H9 (cell line): ENCODE data around the gene MFSD12. TPM values are rescaled to one million over a fixed set of nuclear protein-coding genes. Genes with fewer than 3 reads are reported as not detected.

Experiments used
- DNase-seq: peaks from one replicate; pipeline ENCODE4 v3.0.0-alpha.2; 2017
- H2AFZ ChIP-seq: one replicate; pipeline ENCODE4 v1.6.1; 2013; ENCODE audit warnings: mild to moderate bottlenecking, low read length, control low read depth, moderate library complexity
- H2AK5ac ChIP-seq: 2 replicates; pipeline ENCODE4 v1.6.1; 2013; ENCODE audit warnings: low read length, control low read depth, mixed read lengths; ENCODE audit not compliant: insufficient read length
- H2BK120ac ChIP-seq: one replicate; pipeline ENCODE4 v1.6.1; 2013; ENCODE audit warnings: low read depth, mild to moderate bottlenecking, low read length, control low read depth, inconsistent platforms; ENCODE audit not compliant: poor library complexity, severe bottlenecking
- H2BK12ac ChIP-seq: 2 replicates; pipeline ENCODE4 v1.6.1; 2013; ENCODE audit warnings: low read length, control low read depth, mixed read lengths, low read depth; ENCODE audit not compliant: insufficient read length
- H2BK15ac ChIP-seq: 2 replicates; pipeline ENCODE4 v1.6.1; 2013; ENCODE audit warnings: low read depth, low read length, control low read depth
- H2BK20ac ChIP-seq: one replicate; pipeline ENCODE4 v1.6.1; 2013; ENCODE audit warnings: low read depth, mild to moderate bottlenecking, low read length, control low read depth, inconsistent platforms; ENCODE audit not compliant: poor library complexity, severe bottlenecking
- H2BK5ac ChIP-seq: 2 replicates; pipeline ENCODE4 v1.6.1; 2013; ENCODE audit warnings: low read length, control low read depth, mixed read lengths; ENCODE audit not compliant: insufficient read length
- H3K14ac ChIP-seq: 2 replicates; pipeline ENCODE4 v1.6.1; 2013; ENCODE audit warnings: low read length, control low read depth; ENCODE audit not compliant: insufficient read depth
- H3K18ac ChIP-seq: 2 replicates; pipeline ENCODE4 v1.6.1; 2013; ENCODE audit warnings: low read depth, mild to moderate bottlenecking, mixed read lengths, low read length, control low read depth; ENCODE audit not compliant: insufficient read length
- H3K23ac ChIP-seq: 2 replicates; pipeline ENCODE4 v1.6.1; 2013; ENCODE audit warnings: low read length, control low read depth, mixed read lengths, low read depth; ENCODE audit not compliant: insufficient read length
- H3K23me2 ChIP-seq: 2 replicates; pipeline ENCODE4 v1.6.1; 2013; ENCODE audit warnings: low read depth, mild to moderate bottlenecking, mixed read lengths, low read length, control low read depth; ENCODE audit not compliant: insufficient read length, poor library complexity, severe bottlenecking
- H3K27ac ChIP-seq: 2 replicates; pipeline ENCODE4 v1.5.1; 2013; ENCODE audit warnings: low read length, control low read depth, mixed read lengths, low read depth; ENCODE audit not compliant: insufficient read length
- H3K27me3 ChIP-seq: 2 replicates; pipeline ENCODE4 v1.6.1; 2013; ENCODE audit warnings: low read length, control low read depth, inconsistent platforms; ENCODE audit not compliant: insufficient read depth
- H3K4ac ChIP-seq: 2 replicates; pipeline ENCODE4 v1.6.1; 2013; ENCODE audit warnings: low read depth, mild to moderate bottlenecking, control low read depth, inconsistent platforms, low read length, moderate library complexity
- H3K4me1 ChIP-seq: 2 replicates; pipeline ENCODE4 v1.6.1; 2013; ENCODE audit warnings: low read length, control low read depth, inconsistent platforms; ENCODE audit not compliant: insufficient read depth
- H3K4me2 ChIP-seq: 2 replicates; pipeline ENCODE4 v1.6.1; 2013; ENCODE audit warnings: low read length, control low read depth, mixed read lengths; ENCODE audit not compliant: insufficient read length, insufficient read depth
- H3K56ac ChIP-seq: 2 replicates; pipeline ENCODE4 v1.6.1; 2013; ENCODE audit warnings: low read depth, mild to moderate bottlenecking, mixed read lengths, low read length, control low read depth; ENCODE audit not compliant: insufficient read length
- H3K79me1 ChIP-seq: 2 replicates; pipeline ENCODE4 v1.6.1; 2013; ENCODE audit warnings: low read depth, mild to moderate bottlenecking, moderate library complexity, low read length, control low read depth, inconsistent platforms; ENCODE audit not compliant: insufficient read depth, poor library complexity, severe bottlenecking
- H3K79me2 ChIP-seq: 2 replicates; pipeline ENCODE4 v1.6.1; 2013; ENCODE audit warnings: low read length, control low read depth, inconsistent platforms; ENCODE audit not compliant: insufficient read depth
- H3K9ac ChIP-seq: 2 replicates; pipeline ENCODE4 v1.6.1; 2013; ENCODE audit warnings: low read length, control low read depth, mixed read lengths; ENCODE audit not compliant: insufficient read length; ENCODE audit errors: extremely low read depth
- H3K9me3 ChIP-seq: one replicate; pipeline ENCODE4 v1.6.1; 2013; ENCODE audit warnings: low read depth, low read length, inconsistent platforms; ENCODE audit not compliant: control insufficient read depth
- H3T11ph ChIP-seq: one replicate; pipeline ENCODE4 v1.6.1; 2013; ENCODE audit warnings: mild to moderate bottlenecking, low read length, control low read depth, inconsistent platforms
- H4K20me1 ChIP-seq: one replicate; pipeline ENCODE4 v1.6.1; 2013; ENCODE audit not compliant: control insufficient read depth, insufficient read length, insufficient read depth
- H4K5ac ChIP-seq: 2 replicates; pipeline ENCODE4 v1.6.1; 2013; ENCODE audit warnings: low read depth, mild to moderate bottlenecking, mixed read lengths, low read length, control low read depth; ENCODE audit not compliant: insufficient read length
- H4K8ac ChIP-seq: replicated peaks from 2 replicates; pipeline ENCODE4 v1.6.1; 2013; ENCODE audit warnings: low read length, control low read depth, mixed read lengths, low read depth; ENCODE audit not compliant: insufficient read length
- H4K91ac ChIP-seq: 2 replicates; pipeline ENCODE4 v1.6.1; 2013; ENCODE audit warnings: low read depth, mild to moderate bottlenecking, moderate library complexity, mixed read lengths, low read length, control low read depth; ENCODE audit not compliant: insufficient read length
- H3K27ac Mint-ChIP-seq, 3 experiments: 2 replicates in 2 of 3; 3 replicates in 1 of 3; pipeline ENCODE4 v1.8.0; 2020 to 2021; ENCODE audit warnings: mixed read lengths in 3 of 3, mild to moderate bottlenecking in 1 of 3, moderate library complexity in 1 of 3
- H3K27me3 Mint-ChIP-seq: 2 replicates; pipeline ENCODE4 v1.8.0; 2021; ENCODE audit warnings: low read depth, mild to moderate bottlenecking, moderate library complexity, mixed read lengths
- H3K36me3 Mint-ChIP-seq, 3 experiments: 2 replicates in 2 of 3; 3 replicates in 1 of 3; pipeline ENCODE4 v1.8.0; 2020 to 2021; ENCODE audit warnings: low read depth in 3 of 3, mixed read lengths in 3 of 3; ENCODE audit not compliant: insufficient read depth in 1 of 3
- H3K4me1 Mint-ChIP-seq, 2 experiments: 2 replicates each; pipeline ENCODE4 v1.8.0; 2020; ENCODE audit warnings: mixed read lengths in 2 of 2
- H3K4me3 Mint-ChIP-seq, 2 experiments: 2 replicates in 1 of 2; 3 replicates in 1 of 2; pipeline ENCODE4 v1.8.0; 2020 to 2021; ENCODE audit warnings: mild to moderate bottlenecking in 2 of 2, mixed read lengths in 2 of 2, moderate library complexity in 1 of 2
- H3K9me3 Mint-ChIP-seq, 2 experiments: 2 replicates in 1 of 2; 3 replicates in 1 of 2; pipeline ENCODE4 v1.8.0; 2020; ENCODE audit warnings: mild to moderate bottlenecking in 2 of 2, mixed read lengths in 2 of 2, moderate library complexity in 1 of 2
- CTCF ChIP-seq: fragments of 200-600 bp; sonication (generic); conservative IDR thresholded peaks from 3 replicates; pipeline ENCODE4 v1.8.0; 2021; ENCODE audit warnings: antibody characterized with exemption, mild to moderate bottlenecking
- WGBS: extraction: QIAGEN DNeasy Blood & Tissue Kit; methylation state at CpG from one replicate; pipeline ENCODE4 v1.1.7; 2013; ENCODE audit warnings: missing lambda C conversion rate, low lambda C conversion rate, mixed read lengths; ENCODE audit not compliant: insufficient read length; ENCODE audit errors: extremely low coverage; 5-methylcytosine and 5-hydroxymethylcytosine counted together
- total RNA-seq: library from RNA; stranded (reverse); gene quantifications from 2 replicates; pipeline ENCODE4 v1.2.1, GENCODE V29; 2021

MFSD12 gene
- total RNA-seq, 1 experiment from 2014 or later: 58.8 TPM

GRCh38 chr19:3605770-3606169, 48.4 kb upstream of the MFSD12 start:
- Histone ChIP-seq H4K8ac (no peak overlapping the region), H2BK15ac (no peak overlapping the region), H2BK5ac (no peak overlapping the region), H3K18ac (no peak overlapping the region), H3T11ph (no peak overlapping the region), H3K56ac (no peak overlapping the region), H3K4me2 (no peak overlapping the region), H2AFZ (no peak overlapping the region), H3K4ac (no peak overlapping the region), H3K79me1 (no peaks in the 10 kb centered on the region), H2BK120ac (no peak overlapping the region), H3K23me2 (peaks cover 2% of the 10 kb centered on the region), H3K9ac (no peak overlapping the region), H3K27ac (no peak overlapping the region), H2BK20ac (no peak overlapping the region), H3K14ac (no peak overlapping the region), H3K4me1 (no peaks in the 10 kb centered on the region; the same call in 1 of the 2 replicates), H3K23ac (no peak overlapping the region), H4K91ac (no peak overlapping the region), H4K5ac (no peak overlapping the region), H2BK12ac (no peak overlapping the region), H3K79me2 (no peaks in the 10 kb centered on the region), H4K20me1 (no peaks in the 10 kb centered on the region), H3K27me3 (peaks cover 5% of the 10 kb centered on the region; the same call in 1 of the 2 replicates), H3K9me3 (no peaks in the 10 kb centered on the region), H2AK5ac (no peak overlapping the region)
- peaks cover 3 to 6% (median 3%) of the 10 kb centered on the region in 3 experiments; a peak in 5 of 7 replicates for H3K36me3 Mint-ChIP-seq
- no peak for DNase-seq
- H3K9me3 Mint-ChIP-seq: peaks cover 0 to 4% of the 10 kb centered on the region in 2 experiments; a peak in 1 of 5 replicates
- TF ChIP-seq CTCF: no peak
- H3K4me3 Mint-ChIP-seq: no peak overlapping the region
- no peak overlapping the region for H3K27ac Mint-ChIP-seq
- H3K4me1 Mint-ChIP-seq: peaks cover 12% of the 10 kb centered on the region in 2 experiments
- whole genome bisulfite sequencing: no CpG with 5 or more reads among the region's 5 CpGs
- H3K27me3 Mint-ChIP-seq: peaks cover 4% of the 10 kb centered on the region
